Suprapubic skin (tissue), 4 donors: ENCODE measurements around the gene PLA2G4E. TPM values are rescaled to one million over a fixed set of nuclear protein-coding genes. Genes with fewer than 3 reads are reported as not detected.

Experiments
- DNase-seq, 2 donors: peaks; one replicate each; pipeline ENCODE4 v3.0.0-alpha.2; 2019; ENCODE audit warnings: low spot score in 2 of 2
- H3K27ac ChIP-seq: fragments of 200-600 bp; sonication (generic); one replicate; pipeline ENCODE4 v1.5.1; 2019
- H3K27me3 ChIP-seq: fragments of 200-600 bp; sonication (generic); one replicate; pipeline ENCODE4 v1.5.1; 2019
- H3K36me3 ChIP-seq: fragments of 200-600 bp; sonication (generic); one replicate; pipeline ENCODE4 v1.5.1; 2019
- H3K4me1 ChIP-seq: fragments of 200-600 bp; sonication (generic); one replicate; pipeline ENCODE4 v1.5.1; 2019
- H3K4me3 ChIP-seq: fragments of 200-600 bp; sonication (generic); one replicate; pipeline ENCODE4 v1.5.1; 2019; ENCODE audit warnings: mild to moderate bottlenecking
- H3K9me3 ChIP-seq: fragments of 200-600 bp; sonication (generic); one replicate; pipeline ENCODE4 v1.5.1; 2019
- CTCF ChIP-seq, 2 donors: fragments of 200-600 bp in 1 of 2; fragments of 450-650 bp in 1 of 2; sonication (generic) in 1 of 2; IDR thresholded peaks; one replicate each; pipeline ENCODE4 v1.5.1; 2016 to 2019; ENCODE audit warnings: antibody characterized with exemption in 2 of 2, mild to moderate bottlenecking in 1 of 2, moderate library complexity in 1 of 2
- EP300 ChIP-seq: sonication (generic); formaldehyde crosslinking; IDR thresholded peaks from one replicate; pipeline ENCODE4 v1.6.1; 2017; ENCODE audit warnings: antibody characterized with exemption
- POLR2A ChIP-seq, 2 donors: fragments of 450-650 bp; IDR thresholded peaks; one replicate each; pipeline ENCODE4 v1.6.1; 2017; ENCODE audit warnings: antibody characterized with exemption in 2 of 2, mild to moderate bottlenecking in 2 of 2, moderate library complexity in 2 of 2
- POLR2AphosphoS5 ChIP-seq, 3 donors: sonication (generic); formaldehyde crosslinking; IDR thresholded peaks; one replicate each; pipeline ENCODE4 v1.6.1; 2017; ENCODE audit warnings: antibody characterized with exemption in 3 of 3
- WGBS: methylation state at CpG from one replicate; pipeline ENCODE4 v1.1.5; 2018; 5-methylcytosine and 5-hydroxymethylcytosine counted together
- total RNA-seq, 4 donors: library from RNA; depleted of rRNA; stranded (reverse); fragments of >200 nt; gene quantifications; one replicate each; pipeline ENCODE4 v1.1.0, GENCODE V29; 2016

The PLA2G4E gene
- total RNA-seq, 4 donors from 2014 or later = 47.9 to 129 (median 60.9) TPM

- no peak overlapping the region for H3K4me3 ChIP-seq
- no peak for TF ChIP-seq POLR2A (IDR thresholded peaks at IDR 0.05)
- peak in 1 of 3 donors; percentile 59 for TF ChIP-seq POLR2AphosphoS5 (IDR thresholded peaks at IDR 0.05)
- no peak for TF ChIP-seq CTCF (IDR thresholded peaks at IDR 0.05)
- H3K27me3 ChIP-seq = no peaks in the 10 kb centered on the region
- H3K27ac ChIP-seq = peak overlapping the region; percentile 43
- DNase-seq = peak in 1 of 2 donors; percentile 62
- WGBS = 19% methylated on average over 3 of the region's 3 CpGs
- no peaks in the 10 kb centered on the region for H3K9me3 ChIP-seq
- H3K4me1 ChIP-seq = peaks cover 36% of the 10 kb centered on the region
- H3K36me3 ChIP-seq = no peaks in the 10 kb centered on the region
Observed at GRCh38 chr15:42035435-42035761, 14.6 kb upstream of the PLA2G4E start.

- no peak overlapping the region for H3K4me3 ChIP-seq
- peak in 1 of 2 donors; percentile 41 for DNase-seq
- H3K4me1 ChIP-seq = peaks cover 39% of the 10 kb centered on the region
- H3K27me3 ChIP-seq = no peaks in the 10 kb centered on the region
- no peaks in the 10 kb centered on the region for H3K36me3 ChIP-seq
- TF ChIP-seq POLR2AphosphoS5 (IDR thresholded peaks at IDR 0.05) (no peak), POLR2A (IDR thresholded peaks at IDR 0.05) (no peak), CTCF (IDR thresholded peaks at IDR 0.05) (no peak), EP300 (no peak)
- H3K27ac ChIP-seq = peak overlapping the region; percentile 43
- 49% methylated on average over 8 of the region's 8 CpGs for WGBS
- H3K9me3 ChIP-seq = no peaks in the 10 kb centered on the region
Observed at GRCh38 chr15:42034628-42035434, 14.0 kb upstream of the PLA2G4E start.

- Histone ChIP-seq H3K36me3 (no peaks in the 10 kb centered on the region), H3K4me1 (peaks cover 39% of the 10 kb centered on the region), H3K9me3 (no peaks in the 10 kb centered on the region), H3K27me3 (no peaks in the 10 kb centered on the region), H3K4me3 (no peak overlapping the region), H3K27ac (peak overlapping the region; percentile 11)
- TF ChIP-seq POLR2A (IDR thresholded peaks at IDR 0.05) (no peak), CTCF (IDR thresholded peaks at IDR 0.05) (no peak), EP300 (no peak), POLR2AphosphoS5 (IDR thresholded peaks at IDR 0.05) (no peak)
- peak in 1 of 2 donors; percentile 54 for DNase-seq
- WGBS = 25% methylated on average over 1 of the region's 3 CpGs
Observed at GRCh38 chr15:42033214-42033873, 12.5 kb upstream of the PLA2G4E start.

GRCh38 chr15:42032376-42033213, 11.8 kb upstream of the PLA2G4E start:
- H3K4me1 ChIP-seq = peaks cover 39% of the 10 kb centered on the region
- WGBS = 76% methylated on average over 9 of the region's 9 CpGs
- peak in 1 of 2 donors; percentile 66 for DNase-seq
- no peaks in the 10 kb centered on the region for H3K9me3 ChIP-seq
- H3K27ac ChIP-seq = peak overlapping the region; percentile 58
- TF ChIP-seq POLR2A (IDR thresholded peaks at IDR 0.05) (no peak), CTCF (IDR thresholded peaks at IDR 0.05) (no peak), EP300 (no peak), POLR2AphosphoS5 (IDR thresholded peaks at IDR 0.05) (no peak)
- H3K4me3 ChIP-seq = no peak overlapping the region
- H3K27me3 ChIP-seq = no peaks in the 10 kb centered on the region
- no peaks in the 10 kb centered on the region for H3K36me3 ChIP-seq
